PFSK-1 (cell line): ENCODE data around the gene PIK3R3.

Source experiments
- POLR2AphosphoS5 ChIP-seq: IDR thresholded peaks from 2 replicates; pipeline ENCODE4 v1.6.1; 2012; ENCODE audit warnings: low read depth, mild to moderate bottlenecking, control low read depth, low read length, moderate library complexity
- TF ChIP-seq, protein P1 (sequence below), 2 experiments: IDR thresholded peaks; 2 replicates each; pipeline versions ENCODE4 v1.6.1 to v1.8.0; 2011 to 2012; ENCODE audit warnings: low read depth in 2 of 2, low read length in 2 of 2, control low read depth in 1 of 2, inconsistent platforms in 1 of 2, mild to moderate bottlenecking in 1 of 2, moderate library complexity in 1 of 2; ENCODE audit not compliant: insufficient read depth in 1 of 2

GRCh38 chr1:45995298-45995697, 137.1 kb downstream of the PIK3R3 start:
- TF ChIP-seq POLR2AphosphoS5 = no peak
- TF ChIP-seq, protein P1, sequence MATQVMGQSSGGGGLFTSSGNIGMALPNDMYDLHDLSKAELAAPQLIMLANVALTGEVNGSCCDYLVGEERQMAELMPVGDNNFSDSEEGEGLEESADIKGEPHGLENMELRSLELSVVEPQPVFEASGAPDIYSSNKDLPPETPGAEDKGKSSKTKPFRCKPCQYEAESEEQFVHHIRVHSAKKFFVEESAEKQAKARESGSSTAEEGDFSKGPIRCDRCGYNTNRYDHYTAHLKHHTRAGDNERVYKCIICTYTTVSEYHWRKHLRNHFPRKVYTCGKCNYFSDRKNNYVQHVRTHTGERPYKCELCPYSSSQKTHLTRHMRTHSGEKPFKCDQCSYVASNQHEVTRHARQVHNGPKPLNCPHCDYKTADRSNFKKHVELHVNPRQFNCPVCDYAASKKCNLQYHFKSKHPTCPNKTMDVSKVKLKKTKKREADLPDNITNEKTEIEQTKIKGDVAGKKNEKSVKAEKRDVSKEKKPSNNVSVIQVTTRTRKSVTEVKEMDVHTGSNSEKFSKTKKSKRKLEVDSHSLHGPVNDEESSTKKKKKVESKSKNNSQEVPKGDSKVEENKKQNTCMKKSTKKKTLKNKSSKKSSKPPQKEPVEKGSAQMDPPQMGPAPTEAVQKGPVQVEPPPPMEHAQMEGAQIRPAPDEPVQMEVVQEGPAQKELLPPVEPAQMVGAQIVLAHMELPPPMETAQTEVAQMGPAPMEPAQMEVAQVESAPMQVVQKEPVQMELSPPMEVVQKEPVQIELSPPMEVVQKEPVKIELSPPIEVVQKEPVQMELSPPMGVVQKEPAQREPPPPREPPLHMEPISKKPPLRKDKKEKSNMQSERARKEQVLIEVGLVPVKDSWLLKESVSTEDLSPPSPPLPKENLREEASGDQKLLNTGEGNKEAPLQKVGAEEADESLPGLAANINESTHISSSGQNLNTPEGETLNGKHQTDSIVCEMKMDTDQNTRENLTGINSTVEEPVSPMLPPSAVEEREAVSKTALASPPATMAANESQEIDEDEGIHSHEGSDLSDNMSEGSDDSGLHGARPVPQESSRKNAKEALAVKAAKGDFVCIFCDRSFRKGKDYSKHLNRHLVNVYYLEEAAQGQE (IDR thresholded peaks at IDR 0.05; ENCODE audit: insufficient read depth in 1 of 2, low read depth in 2 of 2, low read length in 2 of 2) = no peak
